HEK293 (cell line): Measurements from ENCODE around the gene HDAC7.

Experiments
- CTCF ChIA-PET: fragments of 350-600 bp; formaldehyde crosslinking; extraction: SDS; loops from one replicate; lab custom pipeline; 2021; ENCODE audit warnings: antibody characterized with exemption; lab: Yijun Ruan, JAX
- POLR2A ChIA-PET: fragments of 300-600 bp; formaldehyde crosslinking; extraction: SDS; loops from one replicate; lab custom pipeline; 2020; ENCODE audit warnings: antibody characterized with exemption, inconsistent platforms; lab: Yijun Ruan, JAX
- H3K27ac ChIP-seq: fragments of 200-500 bp; sonication (Bioruptor generic); 2 replicates; pipeline ENCODE4 v1.5.1; 2014; ENCODE audit warnings: low read depth, low read length, control low read depth, inconsistent platforms; ENCODE audit errors: extremely low read depth
- H3K36me3 ChIP-seq, 2 experiments: fragments of 200-500 bp in 1 of 2; sonication (Bioruptor generic) in 1 of 2; 1 replicate in 1 of 2; 2 replicates in 1 of 2; pipeline ENCODE4 v1.5.1; 2014 to 2017; ENCODE audit warnings: inconsistent platforms in 2 of 2, low read length in 2 of 2; ENCODE audit not compliant: control insufficient read depth in 2 of 2, insufficient read depth in 1 of 2
- H3K4me1 ChIP-seq: fragments of 200-500 bp; sonication (Bioruptor generic); 2 replicates; pipeline ENCODE4 v1.5.1; 2014; ENCODE audit warnings: mild to moderate bottlenecking, low read length, inconsistent platforms; ENCODE audit not compliant: control insufficient read depth, insufficient read depth
- H3K4me3 ChIP-seq: 2 replicates; pipeline ENCODE4 v1.5.1; 2011; ENCODE audit warnings: low read depth, mild to moderate bottlenecking, control low read depth, low read length, moderate library complexity
- H3K9me3 ChIP-seq: fragments of 200-500 bp; sonication (Bioruptor generic); 2 replicates; pipeline ENCODE4 v1.5.1; 2014; ENCODE audit warnings: low read depth, low read length, inconsistent platforms; ENCODE audit not compliant: control insufficient read depth, insufficient read depth
- EGR2 ChIP-seq: fragments of 450-650 bp; formaldehyde crosslinking; IDR thresholded peaks from 2 replicates; pipeline ENCODE4 v1.5.1; 2016; ENCODE audit warnings: low read depth, missing biosample characterization, missing genetic modification characterization
- MEIS1 ChIP-seq: sonication (generic); formaldehyde crosslinking; IDR thresholded peaks from 2 replicates; pipeline ENCODE4 v1.8.1; 2022; ENCODE audit warnings: missing genetic modification reagents, mild to moderate bottlenecking, borderline replicate concordance
- SCRT2 ChIP-seq: fragments of 450-650 bp; formaldehyde crosslinking; IDR thresholded peaks from 2 replicates; pipeline ENCODE4 v1.5.1; 2016; ENCODE audit warnings: missing biosample characterization, missing genetic modification characterization
- ZFHX2 ChIP-seq: fragments of 450-650 bp; formaldehyde crosslinking; conservative IDR thresholded peaks from 2 replicates; pipeline ENCODE4 v1.5.1; 2016; ENCODE audit warnings: missing biosample characterization, missing genetic modification characterization
- ZNF24 ChIP-seq: fragments of 450-650 bp; formaldehyde crosslinking; IDR thresholded peaks from 2 replicates; pipeline ENCODE4 v1.5.1; 2016; ENCODE audit warnings: missing biosample characterization, missing genetic modification characterization
- ZNF837 ChIP-seq: fragments of 450-650 bp; formaldehyde crosslinking; IDR thresholded peaks from 2 replicates; pipeline ENCODE4 v1.5.1; 2016; ENCODE audit warnings: missing biosample characterization, missing genetic modification characterization
- TF ChIP-seq, protein P1 (sequence below): sonication (generic); formaldehyde crosslinking; IDR thresholded peaks from 2 replicates; pipeline ENCODE4 v1.8.1; 2022; ENCODE audit warnings: mild to moderate bottlenecking, moderate library complexity, missing genetic modification reagents
- TF ChIP-seq, protein P2 (sequence below): fragments of 450-650 bp; formaldehyde crosslinking; IDR thresholded peaks from 2 replicates; pipeline ENCODE4 v1.5.1; 2016; ENCODE audit warnings: missing biosample characterization, missing genetic modification characterization
- TF ChIP-seq, protein P3 (sequence below): fragments of 450-650 bp; formaldehyde crosslinking; IDR thresholded peaks from 2 replicates; pipeline ENCODE4 v1.5.1; 2017; ENCODE audit warnings: missing biosample characterization, missing genetic modification characterization
- TF ChIP-seq, protein P4 (sequence below): fragments of 450-650 bp; formaldehyde crosslinking; IDR thresholded peaks from 2 replicates; pipeline ENCODE4 v1.5.1; 2016; ENCODE audit warnings: missing biosample characterization, missing genetic modification characterization

HDAC7 gene

DNA sequence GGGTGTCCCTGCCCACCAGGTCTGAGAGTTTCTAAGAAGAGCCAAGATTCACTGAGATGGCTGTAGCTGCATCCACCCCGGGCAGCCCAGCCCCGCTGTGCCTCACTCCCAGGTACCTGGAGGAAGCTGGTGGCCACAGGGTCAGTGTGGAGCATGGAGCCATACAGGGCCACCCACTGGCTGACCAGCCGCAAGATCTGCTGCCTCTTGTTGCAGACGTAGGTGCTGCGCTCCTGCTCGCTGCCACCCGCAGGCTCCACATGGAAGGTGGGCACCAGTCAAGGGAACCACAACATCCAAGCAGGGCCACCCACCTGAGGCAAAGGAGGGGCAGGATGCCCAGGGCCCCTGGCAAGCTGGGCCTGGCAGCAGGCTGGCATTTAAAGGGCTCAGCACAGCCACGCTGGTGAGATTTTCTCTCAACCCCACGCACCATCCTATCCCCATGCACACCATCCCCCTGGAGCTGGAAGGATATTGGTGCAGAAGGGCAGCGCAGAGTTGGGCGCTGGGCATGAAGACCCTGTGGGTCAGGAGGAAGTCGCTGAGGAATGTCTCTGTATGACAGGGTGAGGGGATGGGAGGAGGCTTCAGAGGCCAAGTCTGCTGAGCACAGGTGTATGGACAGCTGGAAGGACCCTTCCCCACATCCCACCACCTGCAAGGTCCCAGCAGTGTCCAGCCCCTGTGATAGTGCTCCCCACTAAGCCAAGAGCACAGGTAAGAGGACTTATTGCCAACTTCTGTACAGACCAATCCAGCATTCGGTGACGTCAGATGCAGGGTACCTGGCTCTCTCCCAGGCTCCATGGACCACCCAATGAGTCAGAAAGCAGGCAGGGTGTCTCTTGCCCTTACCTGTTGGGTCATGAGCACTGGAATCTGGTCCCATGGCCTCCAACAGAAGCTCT is 71.9 kb downstream of the HDAC7 start:
- no peaks in the 10 kb centered on the region for H3K4me1 ChIP-seq
- POLR2A ChIA-PET: interaction anchor here (1.5 kb wide), 1 partner anchor 19 kb away, joined by 3 read pairs; no protein-coding TSS in a partner anchor
- no peak overlapping the region for H3K27ac ChIP-seq
- H3K36me3 ChIP-seq: no peaks in the 10 kb centered on the region
- CTCF ChIA-PET: interaction anchor here (1.1 to 9.9 kb wide), 6 partner anchors 10 to 89 kb away, joined by 3 to 353 read pairs (median 17); partner anchors contain the start of gene ENDOU
- TF ChIP-seq, protein P1, sequence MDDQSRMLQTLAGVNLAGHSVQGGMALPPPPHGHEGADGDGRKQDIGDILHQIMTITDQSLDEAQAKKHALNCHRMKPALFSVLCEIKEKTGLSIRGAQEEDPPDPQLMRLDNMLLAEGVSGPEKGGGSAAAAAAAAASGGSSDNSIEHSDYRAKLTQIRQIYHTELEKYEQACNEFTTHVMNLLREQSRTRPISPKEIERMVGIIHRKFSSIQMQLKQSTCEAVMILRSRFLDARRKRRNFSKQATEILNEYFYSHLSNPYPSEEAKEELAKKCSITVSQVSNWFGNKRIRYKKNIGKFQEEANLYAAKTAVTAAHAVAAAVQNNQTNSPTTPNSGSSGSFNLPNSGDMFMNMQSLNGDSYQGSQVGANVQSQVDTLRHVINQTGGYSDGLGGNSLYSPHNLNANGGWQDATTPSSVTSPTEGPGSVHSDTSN: no peak
- TF ChIP-seq, protein P2, sequence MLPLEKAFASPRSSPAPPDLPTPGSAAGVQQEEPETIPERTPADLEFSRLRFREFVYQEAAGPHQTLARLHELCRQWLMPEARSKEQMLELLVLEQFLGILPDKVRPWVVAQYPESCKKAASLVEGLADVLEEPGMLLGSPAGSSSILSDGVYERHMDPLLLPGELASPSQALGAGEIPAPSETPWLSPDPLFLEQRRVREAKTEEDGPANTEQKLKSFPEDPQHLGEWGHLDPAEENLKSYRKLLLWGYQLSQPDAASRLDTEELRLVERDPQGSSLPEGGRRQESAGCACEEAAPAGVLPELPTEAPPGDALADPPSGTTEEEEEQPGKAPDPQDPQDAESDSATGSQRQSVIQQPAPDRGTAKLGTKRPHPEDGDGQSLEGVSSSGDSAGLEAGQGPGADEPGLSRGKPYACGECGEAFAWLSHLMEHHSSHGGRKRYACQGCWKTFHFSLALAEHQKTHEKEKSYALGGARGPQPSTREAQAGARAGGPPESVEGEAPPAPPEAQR (tag by site-specific recombination): no peak
- TF ChIP-seq, protein P3, sequence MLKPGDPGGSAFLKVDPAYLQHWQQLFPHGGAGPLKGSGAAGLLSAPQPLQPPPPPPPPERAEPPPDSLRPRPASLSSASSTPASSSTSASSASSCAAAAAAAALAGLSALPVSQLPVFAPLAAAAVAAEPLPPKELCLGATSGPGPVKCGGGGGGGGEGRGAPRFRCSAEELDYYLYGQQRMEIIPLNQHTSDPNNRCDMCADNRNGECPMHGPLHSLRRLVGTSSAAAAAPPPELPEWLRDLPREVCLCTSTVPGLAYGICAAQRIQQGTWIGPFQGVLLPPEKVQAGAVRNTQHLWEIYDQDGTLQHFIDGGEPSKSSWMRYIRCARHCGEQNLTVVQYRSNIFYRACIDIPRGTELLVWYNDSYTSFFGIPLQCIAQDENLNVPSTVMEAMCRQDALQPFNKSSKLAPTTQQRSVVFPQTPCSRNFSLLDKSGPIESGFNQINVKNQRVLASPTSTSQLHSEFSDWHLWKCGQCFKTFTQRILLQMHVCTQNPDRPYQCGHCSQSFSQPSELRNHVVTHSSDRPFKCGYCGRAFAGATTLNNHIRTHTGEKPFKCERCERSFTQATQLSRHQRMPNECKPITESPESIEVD (tag by site-specific recombination): no peak
- TF ChIP-seq, protein P4, sequence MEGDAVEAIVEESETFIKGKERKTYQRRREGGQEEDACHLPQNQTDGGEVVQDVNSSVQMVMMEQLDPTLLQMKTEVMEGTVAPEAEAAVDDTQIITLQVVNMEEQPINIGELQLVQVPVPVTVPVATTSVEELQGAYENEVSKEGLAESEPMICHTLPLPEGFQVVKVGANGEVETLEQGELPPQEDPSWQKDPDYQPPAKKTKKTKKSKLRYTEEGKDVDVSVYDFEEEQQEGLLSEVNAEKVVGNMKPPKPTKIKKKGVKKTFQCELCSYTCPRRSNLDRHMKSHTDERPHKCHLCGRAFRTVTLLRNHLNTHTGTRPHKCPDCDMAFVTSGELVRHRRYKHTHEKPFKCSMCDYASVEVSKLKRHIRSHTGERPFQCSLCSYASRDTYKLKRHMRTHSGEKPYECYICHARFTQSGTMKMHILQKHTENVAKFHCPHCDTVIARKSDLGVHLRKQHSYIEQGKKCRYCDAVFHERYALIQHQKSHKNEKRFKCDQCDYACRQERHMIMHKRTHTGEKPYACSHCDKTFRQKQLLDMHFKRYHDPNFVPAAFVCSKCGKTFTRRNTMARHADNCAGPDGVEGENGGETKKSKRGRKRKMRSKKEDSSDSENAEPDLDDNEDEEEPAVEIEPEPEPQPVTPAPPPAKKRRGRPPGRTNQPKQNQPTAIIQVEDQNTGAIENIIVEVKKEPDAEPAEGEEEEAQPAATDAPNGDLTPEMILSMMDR (tag by site-specific recombination): 0 out of 2 replicates have a peak, but pooled peaks have one; percentile 16
- no peaks in the 10 kb centered on the region for H3K9me3 ChIP-seq
- no peak overlapping the region for H3K4me3 ChIP-seq

DNA sequence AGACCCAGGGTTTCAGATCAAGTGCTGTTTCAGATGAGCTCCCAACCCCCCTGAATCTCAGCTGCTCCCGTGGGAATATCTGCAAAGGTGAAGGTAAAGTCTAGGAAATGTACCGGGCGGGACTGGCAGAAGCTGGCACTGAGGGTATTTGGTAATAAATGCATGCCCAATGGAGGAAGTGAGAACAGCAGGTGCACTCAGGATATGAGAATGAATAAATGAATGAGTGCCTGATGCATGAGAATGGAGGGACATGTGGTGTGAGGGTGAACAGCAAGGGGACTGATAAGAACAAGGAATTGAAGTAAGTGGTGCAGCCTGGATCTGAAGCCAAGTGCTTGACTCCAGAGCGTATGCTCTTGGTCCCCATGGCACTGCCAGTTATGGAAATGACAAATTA is 72.6 kb downstream of the HDAC7 start:
- Histone ChIP-seq H3K4me3 (no peak overlapping the region), H3K4me1 (no peaks in the 10 kb centered on the region), H3K36me3 (no peaks in the 10 kb centered on the region), H3K9me3 (no peaks in the 10 kb centered on the region), H3K27ac (no peak overlapping the region)
- ChIA-PET CTCF (interaction anchor here (1.1 to 9.9 kb wide), 5 partner anchors 19 to 90 kb away, joined by 3 to 353 read pairs (median 31); partner anchors contain the start of gene ENDOU), POLR2A (no interaction called here)
- TF ChIP-seq SCRT2 (peak; percentile 33; the same call in 1 of the 2 replicates), ZNF24 (0 out of 2 replicates have a peak, but pooled peaks have one; percentile 51), MEIS1 (CRISPR knock-in tag) (no peak)
- TF ChIP-seq, all 188 proteins: peak for 2

DNA sequence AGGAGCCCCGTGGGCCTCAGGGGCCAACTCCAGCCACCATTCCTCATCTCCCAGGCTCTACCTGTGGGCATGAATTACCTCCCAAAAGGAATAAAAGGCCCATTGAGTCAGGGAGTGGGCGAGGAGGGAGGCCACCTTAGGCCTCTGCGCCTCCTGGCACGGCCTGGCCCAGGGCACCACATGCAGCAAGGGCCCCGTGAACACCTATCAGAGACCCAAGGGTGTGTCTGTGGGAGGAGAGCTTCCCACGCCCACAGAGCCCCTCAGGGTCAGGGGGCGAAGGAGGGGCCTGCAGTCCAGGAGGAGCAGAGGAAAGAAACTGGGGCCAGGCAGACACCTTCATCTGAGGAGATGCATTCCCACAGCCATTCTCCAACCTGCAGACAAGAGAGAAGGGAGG is 73.2 kb downstream of the HDAC7 start:
- Histone ChIP-seq H3K9me3 (no peaks in the 10 kb centered on the region), H3K27ac (no peak overlapping the region), H3K36me3 (no peaks in the 10 kb centered on the region), H3K4me1 (no peaks in the 10 kb centered on the region), H3K4me3 (no peak overlapping the region)
- ChIA-PET CTCF (interaction anchor here (0.7 to 9.9 kb wide), 5 partner anchors 20 to 90 kb away, joined by 3 to 353 read pairs (median 31); partner anchors contain the start of gene ENDOU), POLR2A (no interaction called here)
- TF ChIP-seq ZFHX2 (tag by site-specific recombination): peak; percentile 72
- TF ChIP-seq ZNF837 (tag by site-specific recombination): no peak
- TF ChIP-seq EGR2 (tag by site-specific recombination): peak; percentile 47; the same call in 1 of the 2 replicates
